DMS 273 (cell line): ENCODE results near the gene MARS1.

Source experiments
- DNase-seq: peaks from one replicate; lab custom pipeline; 2025; ENCODE audit not compliant: unreplicated experiment; lab: John Stamatoyannopoulos, UW

Gene MARS1

DNA sequence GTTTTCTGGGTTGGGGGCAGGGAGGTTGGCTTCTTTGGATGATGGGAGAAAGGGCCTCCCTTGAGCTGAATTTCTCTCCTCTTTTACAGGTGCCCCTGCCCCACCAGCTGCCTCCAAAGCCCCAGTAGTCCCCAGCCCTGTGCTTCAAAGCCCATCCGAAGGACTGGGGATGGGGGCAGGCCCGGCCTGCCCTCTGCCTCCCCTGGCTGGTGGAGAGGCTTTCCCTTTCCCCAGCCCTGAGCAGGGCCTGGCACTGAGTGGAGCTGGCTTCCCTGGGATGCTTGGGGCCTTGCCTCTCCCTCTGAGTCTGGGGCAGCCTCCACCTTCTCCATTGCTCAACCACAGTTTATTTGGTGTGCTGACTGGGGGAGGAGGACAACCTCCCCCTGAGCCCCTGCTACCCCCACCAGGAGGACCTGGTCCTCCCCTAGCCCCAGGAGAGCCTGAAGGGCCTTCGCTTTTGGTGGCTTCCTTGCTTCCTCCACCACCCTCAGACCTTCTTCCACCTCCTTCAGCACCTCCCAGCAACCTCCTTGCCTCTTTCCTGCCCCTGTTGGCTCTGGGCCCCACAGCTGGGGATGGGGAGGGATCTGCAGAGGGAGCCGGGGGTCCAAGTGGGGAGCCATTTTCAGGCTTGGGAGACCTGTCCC is 38.7 kb downstream of the MARS1 start:
- DNase-seq, result no peak

DNA sequence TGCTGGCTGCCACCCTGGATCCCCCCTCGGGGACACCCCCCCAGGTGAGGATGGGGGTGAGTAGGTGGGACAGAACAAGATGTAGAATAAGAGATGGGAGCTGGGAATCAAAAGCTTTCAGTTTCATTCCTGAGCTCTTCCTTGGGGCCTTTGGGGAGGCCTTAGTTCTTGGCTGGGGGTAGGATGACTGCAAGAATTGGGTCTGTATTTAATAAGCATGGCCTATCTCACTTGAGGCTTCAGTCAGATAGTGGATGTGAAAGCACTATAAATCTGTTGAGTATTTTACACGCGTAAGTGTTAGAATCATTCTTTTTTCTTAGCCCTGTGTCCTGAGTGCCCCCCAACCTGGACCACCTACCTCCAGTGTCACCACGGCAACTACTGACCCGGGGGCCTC is 39.3 kb downstream of the MARS1 start:
- no peak for DNase-seq

GRCh38 chr12:57528176-57528575 is 40.3 kb downstream of the MARS1 start:
- DNase-seq, result no peak

GRCh38 chr12:57528831-57529555 is 41.1 kb downstream of the MARS1 start:
- DNase-seq, result no peak

DNA sequence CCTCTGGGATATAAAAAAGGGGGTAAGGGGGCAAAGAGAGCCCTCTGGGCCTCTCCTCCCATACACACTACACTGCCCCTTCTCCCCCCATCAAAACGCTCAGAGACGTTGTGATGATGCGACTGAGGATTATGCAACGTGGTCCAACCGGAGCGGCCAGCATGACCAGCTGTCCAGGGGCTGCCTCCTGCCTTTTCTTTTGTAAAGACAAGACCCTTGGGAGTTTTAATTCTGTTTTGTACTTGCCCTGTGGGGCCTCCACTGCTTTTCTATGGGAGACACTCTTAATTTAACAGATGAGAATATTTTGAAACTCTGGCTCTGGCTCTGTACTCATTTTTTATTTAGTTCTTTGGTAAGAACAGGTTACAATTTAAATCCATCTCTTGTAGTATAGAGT is 42.0 kb downstream of the MARS1 start:
- DNase-seq, result no peak

- no peak for DNase-seq
Measured at GRCh38 chr12:57530396-57531142, 42.7 kb downstream of the MARS1 start.

DNA sequence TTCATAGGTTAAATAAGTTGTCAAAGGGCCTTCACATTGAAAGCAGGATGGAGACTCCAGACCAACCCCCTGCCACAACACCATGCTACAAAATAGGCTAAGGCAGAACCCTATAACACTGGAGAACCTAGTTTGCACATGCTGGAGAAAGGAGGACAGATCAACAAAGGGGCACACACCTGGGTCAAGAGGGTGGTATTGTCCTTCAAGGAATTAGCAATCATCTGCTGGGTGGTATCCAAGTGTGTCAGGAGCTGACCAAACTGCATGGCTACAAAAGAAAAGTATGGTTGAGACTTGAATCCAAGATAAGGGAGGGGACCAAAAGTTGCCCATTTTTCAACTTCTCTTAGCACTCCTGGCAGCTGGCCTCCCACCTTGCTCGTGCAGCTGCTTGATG is 44.0 kb downstream of the MARS1 start:
- no peak for DNase-seq

DNA sequence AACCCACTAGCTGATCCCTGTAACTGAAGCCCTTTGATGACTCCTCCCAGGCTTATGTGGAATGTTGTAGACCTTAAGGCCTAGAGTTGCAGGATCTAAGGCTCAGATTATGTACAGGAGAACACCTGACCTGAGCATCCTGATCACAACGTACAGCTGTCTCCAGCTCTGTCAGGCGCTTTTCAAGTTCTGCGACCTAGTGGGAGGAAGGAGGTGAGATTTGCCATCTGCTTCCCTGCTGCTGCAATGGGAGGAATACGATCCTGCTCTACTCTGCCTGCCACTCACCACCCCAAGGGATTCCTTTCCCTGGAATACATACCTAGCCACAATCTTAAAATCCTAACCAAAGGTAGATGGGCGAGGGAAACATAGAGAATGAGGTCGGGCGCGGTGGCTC is 45.2 kb downstream of the MARS1 start:
- DNase-seq, result peak; percentile 29

GRCh38 chr12:57534250-57534649 is 46.4 kb downstream of the MARS1 start:
- DNase-seq, result no peak

- no peak for DNase-seq
Measured at GRCh38 chr12:57534991-57535543, 47.2 kb downstream of the MARS1 start.

- DNase-seq, result no peak
Measured at GRCh38 chr12:57535764-57536596, 48.1 kb downstream of the MARS1 start.

DNA sequence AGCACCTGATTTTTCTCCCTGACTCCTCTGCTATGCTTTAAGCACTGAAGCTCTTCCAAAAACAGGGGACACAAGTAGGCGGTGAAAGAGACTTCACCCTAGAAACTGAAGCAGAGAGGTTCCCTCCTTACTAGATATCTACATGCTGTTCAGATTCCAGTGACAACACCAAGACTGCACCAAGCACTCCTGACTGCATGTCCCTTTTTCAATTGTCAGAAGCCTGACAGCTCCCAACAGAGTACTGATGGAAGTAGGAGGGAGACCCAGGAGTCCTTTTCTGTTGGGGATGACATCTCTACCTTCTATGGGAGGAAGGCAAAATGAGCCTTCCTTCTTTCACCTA is 48.7 kb downstream of the MARS1 start:
- no peak for DNase-seq

DNA sequence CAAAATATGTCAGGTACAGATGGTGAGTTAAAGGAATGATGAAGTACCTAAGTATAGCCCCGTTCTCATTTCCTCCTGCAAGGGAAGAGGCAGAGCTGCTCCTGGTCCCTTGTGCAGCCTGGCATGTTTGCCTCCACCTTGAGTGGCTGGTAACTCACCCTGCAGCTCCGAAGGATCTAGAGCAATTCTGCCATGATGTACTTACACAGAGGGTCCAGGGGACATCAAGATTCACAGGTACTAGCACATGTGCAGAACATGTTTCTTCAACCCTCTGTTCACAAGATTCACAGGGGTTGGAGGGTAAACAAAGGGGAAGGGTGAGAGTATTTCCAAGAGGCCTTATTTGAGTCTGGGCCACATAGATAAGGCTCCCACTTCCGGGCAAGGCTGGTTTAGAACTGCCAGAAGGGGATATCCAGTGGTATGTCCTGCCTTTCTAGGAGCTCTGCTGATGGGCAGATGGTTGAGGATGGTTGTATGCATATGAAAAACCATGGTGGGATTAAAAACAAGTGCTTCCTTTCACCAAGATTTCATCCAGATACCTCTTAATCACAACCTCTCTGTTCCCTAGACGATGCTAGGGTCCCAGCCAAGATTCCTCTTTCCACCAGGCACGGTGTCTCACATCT is 51.4 kb downstream of the MARS1 start:
- DNase-seq, result no peak

DNA sequence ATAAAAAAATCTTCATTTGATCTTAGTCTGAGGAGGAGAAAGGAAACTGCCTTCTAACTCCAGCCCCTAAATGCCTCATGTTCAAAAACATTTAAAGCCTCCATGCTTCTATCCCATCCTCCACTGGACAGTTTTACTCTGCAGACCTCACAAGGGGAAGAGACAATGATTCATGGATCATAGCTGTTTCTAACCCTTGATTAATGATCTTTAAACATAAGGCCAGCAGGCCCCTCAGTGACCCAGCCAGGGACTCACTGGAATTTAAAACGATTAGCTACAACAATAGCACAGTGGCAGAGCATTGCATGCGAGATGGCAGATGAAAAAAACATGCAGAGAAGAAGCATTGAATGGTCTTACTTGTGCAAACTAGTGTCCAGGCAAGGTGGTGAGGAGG is 53.1 kb downstream of the MARS1 start:
- DNase-seq, result no peak

DNA sequence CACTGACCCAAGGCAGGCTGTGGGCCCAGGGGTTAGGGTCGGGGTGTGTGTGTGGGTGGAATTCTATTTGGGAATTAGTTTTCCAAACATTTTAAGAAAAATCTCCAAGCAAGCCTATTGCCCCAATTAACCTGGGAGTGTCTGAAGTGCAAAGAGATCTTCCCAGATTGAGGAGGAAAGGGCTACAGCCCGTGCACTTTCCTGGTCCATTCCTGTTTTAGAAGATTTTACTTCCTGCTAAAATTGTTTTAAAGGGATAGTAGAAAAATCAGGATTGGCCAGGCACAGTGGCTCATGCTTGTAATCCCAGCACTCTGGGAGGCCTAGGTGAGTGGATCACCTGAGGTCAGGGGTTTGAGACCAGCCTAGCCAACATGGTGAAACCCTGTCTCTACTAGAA is 53.8 kb downstream of the MARS1 start:
- DNase-seq, result no peak

DNA sequence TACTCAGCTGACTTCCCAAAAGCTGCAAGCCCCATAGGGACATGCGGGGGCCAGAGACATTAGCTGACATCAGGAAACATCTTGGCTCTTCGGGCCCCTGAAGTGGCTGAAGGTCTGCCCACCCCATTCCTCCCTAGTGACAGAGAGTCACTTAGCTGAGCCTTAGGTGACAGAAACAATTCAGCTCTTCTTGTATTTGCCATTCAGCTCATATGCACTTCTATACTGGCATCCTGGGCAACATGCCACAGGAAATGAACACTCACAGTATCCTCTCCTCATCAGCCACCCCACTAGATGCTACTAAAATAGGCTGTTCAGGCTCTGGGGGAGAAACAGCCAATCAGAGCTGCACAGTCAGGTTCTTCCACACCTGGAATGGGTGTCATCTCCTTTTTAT is 55.7 kb downstream of the MARS1 start:
- DNase-seq, result no peak

- no peak for DNase-seq
Measured at GRCh38 chr12:57545809-57546437, 58.1 kb downstream of the MARS1 start.

GRCh38 chr12:57546438-57547287 is 58.8 kb downstream of the MARS1 start, which contains the start of gene DCTN2:
Gene DCTN2 (minus strand): TSS chr12:57547192. CDS start chr12:57547063, 129 bp downstream.
- DNase-seq, result peak; percentile 97
